OCI-LY7 (cell line): ENCODE results near the gene LMBRD2.

ENCODE experiments used
- CTCF ChIP-seq: fragments of 200-600 bp; sonication (generic); conservative IDR thresholded peaks from 2 replicates; pipeline ENCODE4 v1.5.1; 2014; ENCODE audit warnings: mild to moderate bottlenecking, antibody characterized with exemption, low read length, moderate library complexity, mixed read lengths
- EZH2phosphoT487 ChIP-seq: fragments of 200-600 bp; sonication (generic); IDR thresholded peaks from 2 replicates; pipeline ENCODE4 v1.6.1; 2018; ENCODE audit warnings: low read depth, borderline replicate concordance, mild to moderate bottlenecking, mixed run types, antibody characterized with exemption, low read length, moderate library complexity, mixed read lengths

GRCh38 chr5:36151434-36152323 lies at the start of gene LMBRD2, which contains the start of gene SKP2:
- no peak for TF ChIP-seq CTCF
- no peak for TF ChIP-seq EZH2phosphoT487
